GM19035 (cell line): Measurements from ENCODE around the gene KIAA1217.
"Not testable (repeated sequence)": the region's sequence is repeated elsewhere in the genome, so short reads cannot be mapped to it uniquely, and the experiment has no call there.

ENCODE experiments used
- ATAC-seq: cut with Tn5 transposase; IDR thresholded peaks from one replicate; pipeline ENCODE4 v1.9.1; 2021; ENCODE audit not compliant: unreplicated experiment

Gene KIAA1217

DNA sequence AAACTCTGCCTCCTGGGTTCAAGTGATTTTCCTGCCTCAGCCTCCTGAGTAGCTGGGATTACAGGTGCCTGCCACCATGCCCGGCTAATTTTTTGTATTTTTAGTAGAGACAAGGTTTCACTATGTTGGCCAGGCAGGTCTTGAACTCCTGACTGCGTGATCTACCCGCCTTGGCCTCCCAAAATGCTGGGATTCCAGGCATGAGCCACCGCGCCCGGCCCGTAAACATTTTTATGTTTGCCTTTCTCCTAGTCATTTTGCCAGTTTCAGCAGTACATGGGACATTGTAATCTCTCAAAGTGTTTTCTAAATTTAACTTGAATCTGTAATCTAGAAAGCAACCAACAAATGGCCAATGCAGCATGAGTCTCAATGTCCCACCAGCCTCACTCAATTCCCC lies 128.8 kb downstream of the KIAA1217 start:
- ATAC-seq: not testable (repeated sequence)

DNA sequence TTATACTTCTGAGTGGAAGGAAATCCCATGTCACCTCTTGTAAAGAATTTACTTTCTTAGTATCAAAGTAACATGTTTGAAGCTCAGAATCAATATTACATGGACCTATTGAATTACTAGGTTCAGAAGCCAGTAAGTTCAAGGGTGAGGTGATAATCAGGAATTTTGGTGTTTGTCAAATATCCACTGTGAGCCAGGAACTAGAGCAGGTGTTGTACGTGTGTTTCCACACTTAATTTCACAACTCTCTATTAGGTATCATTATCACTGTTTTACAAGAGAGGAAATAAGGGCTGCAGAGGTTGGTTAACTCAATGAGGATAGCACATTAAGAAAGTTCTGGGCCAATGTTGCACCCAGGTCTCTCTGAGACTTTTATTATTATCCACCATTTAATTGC lies 130.4 kb downstream of the KIAA1217 start:
- ATAC-seq: no peak

DNA sequence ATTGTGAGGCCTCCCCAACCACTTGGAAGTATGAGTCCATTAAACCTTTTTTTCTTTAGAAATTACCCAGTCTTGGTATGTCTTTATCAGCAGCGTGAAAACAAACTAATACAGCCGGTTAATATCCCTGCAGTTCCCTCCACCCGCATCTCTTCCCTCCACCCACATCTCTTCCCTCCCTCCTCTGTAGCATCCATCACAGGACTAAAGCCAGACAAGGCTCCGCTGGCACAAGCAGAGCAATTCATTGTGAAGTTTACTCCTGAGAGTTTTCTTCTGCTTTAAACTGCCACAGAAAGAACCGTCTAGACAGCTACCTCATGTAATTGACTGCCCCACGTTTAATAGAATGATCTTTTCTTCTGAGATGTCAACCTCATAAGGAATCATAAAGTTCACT lies 131.5 kb downstream of the KIAA1217 start:
- ATAC-seq: no peak

DNA sequence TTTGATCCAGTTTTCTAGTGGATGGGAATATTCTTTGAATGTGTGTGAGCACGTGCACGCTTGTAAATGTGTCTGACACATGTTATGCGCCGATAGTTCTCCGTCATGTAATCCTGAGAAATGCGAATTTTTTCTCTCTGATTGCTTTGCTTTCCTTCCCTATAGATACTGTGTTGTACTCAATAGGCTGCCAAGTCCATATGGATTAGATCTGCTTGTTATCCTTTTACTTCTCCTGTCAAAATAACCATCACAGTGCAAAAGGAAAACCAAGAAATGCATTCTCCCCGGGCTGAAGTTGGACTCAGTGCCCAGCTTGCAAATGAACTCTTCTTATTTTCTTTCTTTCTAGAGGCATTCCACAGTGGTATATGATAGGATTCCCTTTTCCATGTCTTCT lies 131.9 kb downstream of the KIAA1217 start:
- no peak for ATAC-seq

DNA sequence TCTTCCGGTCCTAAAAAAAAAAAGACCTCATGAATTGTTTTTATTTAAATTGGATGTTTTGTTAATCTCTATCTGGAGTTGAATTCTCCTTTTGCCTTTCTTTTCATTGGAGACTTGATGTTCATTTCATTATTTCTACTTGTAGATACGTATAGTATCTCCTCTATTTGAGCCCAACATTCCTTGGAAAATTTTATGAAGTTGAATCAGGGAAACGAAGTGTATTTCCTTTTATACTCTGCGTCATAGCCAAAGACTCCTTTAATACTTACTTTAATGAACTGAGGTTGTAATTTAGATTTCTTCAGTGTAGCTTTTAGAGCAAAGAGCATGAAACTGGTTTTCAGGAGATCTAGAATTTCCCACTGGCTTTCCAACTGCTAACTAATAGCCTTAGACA lies 132.4 kb downstream of the KIAA1217 start:
- ATAC-seq: no peak

DNA sequence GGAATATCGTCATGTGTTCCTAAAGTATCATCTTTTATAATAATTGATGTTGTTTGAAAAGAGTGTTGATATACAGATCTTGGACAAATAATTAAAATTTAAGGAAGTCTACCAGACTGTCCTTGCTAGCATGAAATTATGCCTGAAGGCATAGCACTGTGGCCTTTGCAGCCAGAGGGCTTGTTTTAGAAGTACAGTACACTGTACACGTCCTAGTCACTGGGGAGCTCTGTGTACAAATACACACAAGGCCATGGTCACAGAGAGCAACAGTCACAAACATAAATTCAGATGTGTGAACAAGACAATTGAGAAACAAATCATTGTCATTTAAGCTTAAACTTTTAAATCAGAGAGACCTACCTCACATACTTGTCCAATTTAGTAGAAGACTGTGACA lies 133.0 kb downstream of the KIAA1217 start:
- ATAC-seq: no peak

DNA sequence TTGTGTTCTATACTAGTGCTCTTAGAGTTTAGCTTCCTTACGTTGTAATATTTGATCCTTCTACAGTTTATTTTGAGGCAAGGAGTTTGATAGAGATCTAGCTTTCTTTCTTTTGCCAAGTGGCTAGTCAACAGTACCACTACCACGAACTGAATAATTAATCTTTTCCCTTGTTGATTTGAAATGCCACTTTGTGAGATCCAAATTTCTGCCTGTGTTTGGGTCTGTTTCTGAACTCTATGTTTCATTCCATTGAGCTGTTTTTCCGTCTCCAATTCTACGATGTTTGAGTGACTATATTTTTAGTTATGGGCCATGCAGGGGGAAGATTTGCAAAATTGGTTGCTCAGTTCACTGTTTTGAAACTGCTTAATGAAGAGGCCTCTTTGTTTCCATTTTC lies 134.7 kb downstream of the KIAA1217 start:
- ATAC-seq: no peak

DNA sequence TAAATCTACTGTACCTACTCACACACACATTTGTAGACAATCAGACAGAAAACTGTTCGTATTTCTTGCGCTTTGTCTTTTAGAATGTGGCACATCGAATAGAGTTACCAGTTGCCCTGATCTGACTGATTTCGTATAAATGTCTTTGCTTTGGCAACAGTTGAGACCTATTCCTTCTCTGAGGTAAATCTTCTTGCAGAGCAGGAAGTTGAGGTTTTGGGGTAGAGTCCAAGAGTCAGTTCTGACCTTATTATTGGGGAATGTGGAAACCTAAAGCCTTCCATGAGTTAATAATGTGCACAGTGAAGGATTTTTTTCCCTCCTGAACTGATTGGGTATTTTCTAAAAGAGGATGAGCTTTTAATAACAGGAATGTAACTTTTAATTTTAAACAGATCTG lies 135.3 kb downstream of the KIAA1217 start:
- no peak for ATAC-seq

DNA sequence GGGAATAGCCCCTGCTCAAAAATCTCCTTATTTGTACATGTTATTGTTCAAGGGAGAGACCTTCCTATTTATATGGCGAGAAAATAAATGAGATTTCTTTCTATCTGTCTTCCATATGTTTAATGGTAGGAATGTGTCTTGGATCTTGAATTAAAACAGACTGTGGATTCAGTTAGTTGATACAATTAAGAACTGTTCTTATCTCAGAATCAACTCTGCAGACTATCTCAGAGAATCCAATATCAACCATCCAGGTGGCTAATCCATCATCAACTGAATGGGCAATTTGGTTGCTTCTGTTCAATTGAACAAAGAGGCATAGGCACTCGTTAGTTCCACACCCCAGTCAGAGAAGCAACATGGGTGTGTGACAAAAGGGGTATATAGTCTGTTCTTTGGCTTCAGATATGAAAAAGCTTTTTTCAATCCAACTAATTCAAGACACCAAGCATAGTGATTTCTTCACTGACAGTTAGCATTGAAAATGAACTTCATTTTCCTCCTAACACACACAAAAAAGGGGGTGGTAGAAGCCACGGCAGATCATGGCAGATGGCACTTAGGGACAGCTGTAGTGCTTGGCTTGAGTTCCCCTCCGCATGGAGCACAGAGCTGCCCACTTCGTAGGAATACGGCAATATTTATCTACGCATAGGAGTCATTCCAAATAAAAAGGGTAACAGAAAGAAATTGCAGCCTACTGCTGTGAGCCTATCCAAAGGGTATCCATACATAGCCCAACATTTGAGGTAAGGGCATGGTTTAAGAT lies 135.9 kb downstream of the KIAA1217 start:
- no peak for ATAC-seq

DNA sequence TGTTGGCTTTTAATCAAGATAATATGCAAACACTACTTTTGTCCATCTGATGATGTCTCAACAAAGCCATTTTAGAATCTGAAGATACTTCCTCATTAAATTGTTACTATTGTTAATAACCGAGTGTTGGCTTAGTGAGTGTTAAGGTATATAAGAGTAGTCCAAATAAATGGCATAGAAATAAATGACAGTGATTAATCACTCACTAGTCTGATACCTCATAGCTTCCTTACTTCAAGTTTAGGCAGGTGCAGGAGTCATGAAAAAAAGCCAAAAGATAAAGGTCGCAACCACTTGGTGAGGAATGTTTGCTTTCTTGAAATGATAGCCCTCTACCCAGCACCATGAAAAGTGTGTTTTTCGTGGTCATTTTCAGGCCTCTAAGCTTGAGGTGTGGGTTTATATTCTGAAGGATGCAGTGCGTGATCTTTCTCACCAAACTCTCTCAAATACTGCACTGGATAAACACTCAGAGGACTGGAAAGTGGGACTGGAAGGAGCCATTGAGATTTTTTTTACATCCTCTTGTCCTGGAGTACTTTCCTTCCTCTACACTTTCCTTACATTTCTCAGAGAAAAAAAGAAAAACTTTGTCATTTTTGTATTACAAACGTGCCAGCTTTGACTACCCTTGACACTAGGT lies 138.1 kb downstream of the KIAA1217 start:
- no peak for ATAC-seq

DNA sequence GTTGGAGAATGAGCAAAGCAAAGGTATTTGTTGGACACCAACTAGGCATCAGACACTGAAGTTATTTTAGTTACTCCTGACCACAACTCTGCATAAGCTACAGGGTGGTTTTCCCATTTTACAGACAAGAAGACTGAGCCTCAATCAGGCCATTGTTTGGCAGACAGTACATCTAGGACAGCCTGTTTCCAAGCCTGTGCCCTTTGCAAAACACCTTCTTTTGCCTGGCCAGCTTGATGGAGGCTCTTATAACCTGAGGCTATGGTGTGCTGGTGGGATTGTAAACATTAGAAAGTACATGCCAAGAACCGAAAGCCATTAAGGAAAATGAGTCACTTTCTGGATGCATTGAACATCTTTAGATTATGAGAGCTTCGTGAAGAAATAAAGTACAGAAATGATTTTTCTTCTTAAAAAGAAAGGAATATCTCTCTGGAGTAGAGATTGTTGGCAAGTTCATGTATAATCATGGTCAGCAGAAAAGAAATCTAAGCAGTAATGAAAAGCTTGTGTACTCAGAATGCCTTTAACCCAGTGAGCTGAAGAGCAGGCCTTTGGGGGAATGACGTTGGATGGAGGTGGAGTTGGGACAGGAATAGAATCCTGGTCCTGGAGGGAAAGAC lies 140.6 kb downstream of the KIAA1217 start:
- no peak for ATAC-seq

DNA sequence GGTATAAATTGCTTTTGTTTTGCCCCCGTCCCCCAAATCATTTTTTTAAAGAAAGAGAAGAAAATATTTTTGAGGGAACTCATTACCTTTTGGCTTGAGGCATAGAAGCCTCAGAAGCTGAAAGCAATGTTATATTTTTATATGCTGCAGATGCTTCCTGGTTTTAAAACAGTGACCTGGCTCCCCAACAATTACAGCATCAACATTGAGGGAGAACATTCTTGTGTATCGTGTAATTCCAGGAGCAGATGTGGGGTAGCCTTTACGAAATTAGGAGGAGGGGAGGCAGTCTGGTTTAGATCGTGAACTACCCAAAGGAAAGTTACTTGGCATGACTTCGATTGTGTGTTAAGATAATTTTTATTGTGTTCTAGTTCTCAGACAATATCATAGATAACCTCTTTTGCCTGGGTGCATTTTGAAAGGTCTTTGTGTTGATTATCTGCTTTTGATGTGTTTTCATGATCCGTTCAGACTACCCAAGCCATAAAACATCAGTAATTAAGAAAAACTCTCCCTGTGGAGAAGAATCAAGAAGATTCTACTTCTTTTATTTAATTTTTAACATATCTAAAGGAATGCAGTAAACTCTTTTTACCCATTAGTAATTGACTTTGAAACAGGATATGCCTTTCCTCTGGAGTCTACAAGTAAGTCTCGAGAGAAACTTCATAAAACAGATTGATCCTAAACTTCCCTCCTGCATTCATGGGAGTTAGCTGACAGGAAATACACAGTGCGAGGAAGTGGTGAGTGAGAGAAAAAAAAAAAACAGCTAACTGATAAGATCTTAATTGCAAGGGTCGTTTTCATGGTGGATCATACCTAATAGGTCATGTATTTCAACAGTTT lies 141.4 kb downstream of the KIAA1217 start:
- no peak for ATAC-seq

DNA sequence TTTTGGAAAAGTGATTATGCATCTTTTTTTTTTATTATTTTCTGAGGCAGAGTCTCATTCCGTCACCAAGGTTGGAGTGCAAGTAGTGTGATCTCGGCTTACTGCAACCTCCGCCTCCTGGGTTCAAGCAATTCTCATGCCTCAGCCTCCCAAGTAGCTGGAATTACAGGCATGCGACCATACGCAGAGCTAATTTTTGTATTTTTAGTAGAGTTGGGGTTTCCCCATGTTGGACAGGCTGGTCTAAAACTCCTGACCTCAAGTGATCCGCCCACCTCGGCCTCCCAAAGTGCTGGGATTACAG lies 141.9 kb downstream of the KIAA1217 start:
- ATAC-seq: not testable (repeated sequence)

DNA sequence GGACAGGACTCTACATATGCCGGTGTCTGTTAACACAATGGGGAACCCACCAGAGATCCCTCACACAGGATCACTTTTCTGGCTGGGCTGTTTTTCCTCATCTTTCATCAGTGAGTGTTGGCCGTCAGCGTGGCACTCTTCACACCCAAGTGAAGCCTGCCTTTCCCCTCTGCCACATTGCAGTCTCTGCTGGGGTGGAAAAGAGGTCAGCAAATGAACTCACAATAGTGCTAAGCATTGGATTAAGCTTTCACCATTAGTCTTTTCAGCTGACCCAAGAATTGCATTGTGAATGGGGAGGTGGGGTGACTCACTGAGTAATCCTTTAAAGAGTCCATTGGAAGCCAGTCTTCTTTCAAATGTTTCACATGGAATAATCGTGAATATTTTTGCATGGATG lies 143.0 kb downstream of the KIAA1217 start:
- no peak for ATAC-seq

DNA sequence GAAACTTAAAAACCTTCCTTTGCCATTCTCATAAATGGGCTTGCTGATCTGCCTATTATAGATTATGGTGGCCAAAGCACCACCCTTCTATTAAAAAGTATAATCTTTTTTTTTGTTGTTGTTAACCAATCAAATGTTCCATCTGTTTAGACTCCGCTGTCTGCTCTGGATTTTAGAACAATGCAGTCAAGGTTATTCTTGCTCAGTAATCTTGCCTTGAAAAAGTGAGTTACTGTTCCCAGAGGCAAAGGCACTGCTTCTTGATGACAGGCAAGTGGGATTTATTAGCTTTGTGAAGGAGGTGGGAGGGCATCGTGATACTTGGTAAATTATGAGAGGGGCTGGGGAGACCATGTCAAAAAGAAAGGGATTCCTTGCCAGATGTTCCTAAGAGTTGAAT lies 143.5 kb downstream of the KIAA1217 start:
- ATAC-seq: no peak

DNA sequence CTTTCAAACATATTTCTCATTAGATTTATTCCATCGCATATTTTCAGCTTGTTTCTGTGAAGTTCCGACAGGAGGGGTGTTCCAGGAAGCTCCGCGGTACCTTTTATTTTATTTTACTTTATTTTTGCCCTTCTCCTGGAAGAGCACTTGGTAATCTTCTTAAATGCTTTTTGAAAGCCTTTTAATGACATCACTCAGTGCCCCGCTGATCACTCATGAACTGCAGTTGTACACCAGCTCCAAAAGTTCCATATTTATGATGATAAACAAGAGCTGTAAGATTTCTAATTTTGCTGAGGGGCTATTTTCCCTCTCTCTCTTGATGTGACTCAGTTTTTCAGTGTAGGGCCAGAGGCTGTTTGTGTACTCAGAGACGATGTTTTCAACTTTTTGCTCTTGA lies 144.4 kb downstream of the KIAA1217 start:
- no peak for ATAC-seq

DNA sequence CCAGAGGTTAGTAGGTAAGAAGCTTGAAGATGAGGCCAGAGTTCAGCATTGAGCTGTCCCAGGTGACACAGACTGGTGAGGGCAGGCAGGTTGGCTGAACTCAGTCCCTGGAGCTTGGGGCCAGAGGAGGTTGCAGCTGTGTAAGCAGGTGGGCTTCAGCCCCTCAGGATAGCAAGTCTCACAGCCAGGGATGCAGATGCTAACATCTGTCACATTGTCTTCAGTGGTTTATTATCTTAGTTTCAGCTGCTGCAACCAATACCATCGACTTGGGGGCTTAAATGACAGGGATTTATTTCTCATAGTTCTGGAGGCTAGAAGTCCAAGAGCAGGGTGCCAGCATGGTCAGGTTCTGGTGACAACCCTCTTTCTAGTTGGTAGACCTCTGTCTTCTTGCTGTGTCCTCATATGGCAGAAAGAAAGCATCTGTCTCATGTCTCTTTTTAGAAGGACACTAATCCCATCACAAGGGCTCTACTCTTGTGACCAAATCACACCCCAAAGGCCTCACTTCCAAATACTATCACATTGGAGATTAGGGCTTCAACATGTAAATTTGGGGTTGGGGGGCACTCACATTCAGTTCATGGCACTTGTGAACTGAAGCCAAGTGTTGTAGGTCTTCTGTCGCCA lies 146.2 kb downstream of the KIAA1217 start:
- no peak for ATAC-seq

DNA sequence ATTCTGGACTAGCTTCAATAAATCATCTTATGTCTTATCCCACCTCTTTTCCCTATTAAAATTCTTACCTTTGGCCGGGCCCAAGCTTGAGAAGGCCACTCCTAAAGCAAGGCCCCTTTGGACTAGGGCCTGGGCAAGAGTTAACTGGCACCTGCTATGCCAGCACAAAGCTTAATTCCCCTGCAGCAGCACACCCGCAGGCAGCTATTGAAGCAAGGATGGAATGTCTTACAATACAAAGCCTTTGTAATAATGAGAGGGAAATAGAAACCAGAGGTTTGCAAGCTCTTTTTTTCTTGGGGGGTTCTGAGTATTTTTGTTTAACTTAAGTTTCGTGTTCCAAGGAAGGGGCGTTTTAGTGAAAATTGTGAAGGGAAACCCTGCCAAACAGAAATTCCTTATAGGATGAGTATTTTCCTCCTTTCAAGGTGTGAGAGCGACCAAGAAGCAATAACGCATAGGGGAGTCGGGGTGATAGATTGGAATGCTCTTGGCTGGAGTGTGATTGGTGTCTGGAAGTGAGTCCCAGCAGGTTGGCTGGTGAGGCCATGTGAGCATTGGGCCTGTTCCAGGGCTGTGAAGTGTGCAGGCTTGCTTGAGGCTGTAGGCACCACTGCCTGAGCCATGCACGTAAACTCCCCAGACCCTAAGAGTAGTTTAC lies 148.5 kb downstream of the KIAA1217 start:
- ATAC-seq: no peak

DNA sequence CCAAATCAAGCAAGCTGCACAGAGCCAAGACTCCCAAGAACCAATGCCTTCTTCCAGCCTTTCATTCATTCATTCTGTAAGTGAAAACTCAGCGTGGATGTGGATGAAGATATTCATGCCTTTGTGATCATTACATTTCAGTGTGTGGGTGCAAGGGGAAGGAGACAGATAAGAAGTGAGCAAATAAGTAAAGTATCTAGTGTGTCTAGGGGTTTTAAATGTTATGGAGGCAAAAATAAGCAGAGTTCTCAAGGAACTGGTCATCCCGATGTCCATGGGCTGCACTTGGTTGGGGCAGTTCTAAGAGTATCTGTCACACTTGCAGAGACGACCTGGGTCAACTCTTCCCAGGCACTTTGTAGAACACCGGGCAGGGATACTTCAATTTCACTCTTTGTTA lies 149.1 kb downstream of the KIAA1217 start:
- ATAC-seq: no peak

DNA sequence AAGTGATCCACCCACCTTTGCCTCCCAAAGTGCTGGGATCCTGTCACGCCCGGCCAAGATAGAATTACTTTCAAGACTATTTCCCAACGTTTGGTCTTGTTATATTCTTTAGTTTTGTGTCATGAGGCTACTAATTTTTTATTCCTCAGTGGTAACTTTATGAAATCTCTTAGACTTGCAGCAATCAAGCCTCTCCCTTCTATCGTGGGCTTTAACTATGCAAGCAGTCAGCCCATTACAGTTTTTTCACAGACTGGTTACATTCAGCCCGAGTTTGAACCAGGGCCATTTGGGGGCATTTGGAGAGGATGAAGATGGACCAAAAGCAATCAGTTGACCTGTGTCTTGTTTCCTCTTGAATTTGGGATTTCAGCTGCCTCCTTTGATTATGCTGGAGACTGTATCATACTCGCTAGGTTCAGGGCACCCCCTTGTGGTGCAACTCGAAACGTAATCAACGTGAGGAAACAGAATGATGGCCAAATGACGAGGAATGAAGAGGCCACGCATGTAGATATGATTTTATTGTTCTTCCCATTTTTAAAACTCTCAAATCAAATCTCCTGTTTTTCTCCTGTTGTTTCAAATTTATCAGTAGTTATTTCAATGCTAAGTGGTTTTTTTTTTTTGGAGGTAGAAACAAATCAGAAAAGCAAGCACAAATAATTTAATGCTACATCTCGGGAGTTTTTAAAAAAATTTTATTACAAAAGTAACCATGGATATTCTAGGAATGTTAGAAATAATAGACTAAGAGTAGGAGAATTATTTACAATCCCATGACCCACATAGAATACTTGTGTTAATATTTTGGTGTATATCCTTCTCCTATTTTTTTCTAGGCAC lies 151.6 kb downstream of the KIAA1217 start:
- peak; percentile 79 for ATAC-seq
